GM10266 (cell line): ENCODE results near the gene JOSD1.

Source experiments
- DNase-seq: peaks from one replicate; pipeline ENCODE4 v3.0.0; 2012; ENCODE audit errors: extremely low spot score
- CTCF ChIP-seq: IDR thresholded peaks from 2 replicates; pipeline ENCODE4 v1.5.1; 2012; ENCODE audit warnings: mild to moderate bottlenecking, low read depth; ENCODE audit not compliant: control insufficient read depth, insufficient read depth; ENCODE audit errors: missing control alignments

The JOSD1 gene

GRCh38 chr22:38737302-38738060 is 36.7 kb upstream of the JOSD1 start:
- no peak for DNase-seq
- TF ChIP-seq CTCF, result no peak

GRCh38 chr22:38736257-38736570 is 35.5 kb upstream of the JOSD1 start:
- no peak for TF ChIP-seq CTCF
- no peak for DNase-seq

GRCh38 chr22:38735465-38736256 is 34.9 kb upstream of the JOSD1 start:
- DNase-seq, result no peak
- TF ChIP-seq CTCF, result no peak

- DNase-seq, result no peak
- TF ChIP-seq CTCF, result no peak
These were observed 34.4 kb upstream of the JOSD1 start for GRCh38 chr22:38735126-38735464.

- no peak for TF ChIP-seq CTCF
- no peak for DNase-seq
These were observed 33.8 kb upstream of the JOSD1 start for GRCh38 chr22:38734421-38735100.

GRCh38 chr22:38733724-38734381 is 33.1 kb upstream of the JOSD1 start:
- DNase-seq, result no peak
- TF ChIP-seq CTCF, result no peak

GRCh38 chr22:38733329-38733723 is 32.6 kb upstream of the JOSD1 start:
- TF ChIP-seq CTCF, result peak; percentile 66
- peak; percentile 49 for DNase-seq
